Subcutaneous adipose tissue (tissue), 4 donors: ENCODE measurements around the gene TNNT3. TPM values are rescaled to one million over a fixed set of nuclear protein-coding genes. Genes with fewer than 3 reads are reported as not detected.

ENCODE experiments used
- total RNA-seq, 4 donors: library from RNA; depleted of rRNA; stranded (reverse); fragments of >200 nt; gene quantifications; one replicate each; pipeline ENCODE4 v1.1.0, GENCODE V29; 2016
- TF ChIP-seq, protein P1 (sequence below): fragments of 450-650 bp; IDR thresholded peaks from one replicate; pipeline ENCODE4 v1.5.1; 2016; ENCODE audit warnings: low read depth, mild to moderate bottlenecking, control low read depth, antibody characterized with exemption, moderate library complexity

Gene TNNT3
- total RNA-seq, 4 donors from 2014 or later: 7.7 to 29.0 (median 10.2) TPM

- TF ChIP-seq, protein P1, sequence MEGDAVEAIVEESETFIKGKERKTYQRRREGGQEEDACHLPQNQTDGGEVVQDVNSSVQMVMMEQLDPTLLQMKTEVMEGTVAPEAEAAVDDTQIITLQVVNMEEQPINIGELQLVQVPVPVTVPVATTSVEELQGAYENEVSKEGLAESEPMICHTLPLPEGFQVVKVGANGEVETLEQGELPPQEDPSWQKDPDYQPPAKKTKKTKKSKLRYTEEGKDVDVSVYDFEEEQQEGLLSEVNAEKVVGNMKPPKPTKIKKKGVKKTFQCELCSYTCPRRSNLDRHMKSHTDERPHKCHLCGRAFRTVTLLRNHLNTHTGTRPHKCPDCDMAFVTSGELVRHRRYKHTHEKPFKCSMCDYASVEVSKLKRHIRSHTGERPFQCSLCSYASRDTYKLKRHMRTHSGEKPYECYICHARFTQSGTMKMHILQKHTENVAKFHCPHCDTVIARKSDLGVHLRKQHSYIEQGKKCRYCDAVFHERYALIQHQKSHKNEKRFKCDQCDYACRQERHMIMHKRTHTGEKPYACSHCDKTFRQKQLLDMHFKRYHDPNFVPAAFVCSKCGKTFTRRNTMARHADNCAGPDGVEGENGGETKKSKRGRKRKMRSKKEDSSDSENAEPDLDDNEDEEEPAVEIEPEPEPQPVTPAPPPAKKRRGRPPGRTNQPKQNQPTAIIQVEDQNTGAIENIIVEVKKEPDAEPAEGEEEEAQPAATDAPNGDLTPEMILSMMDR: no peak
These were observed 38.6 kb upstream of the TNNT3 start for GRCh38 chr11:1880746-1881441.

DNA sequence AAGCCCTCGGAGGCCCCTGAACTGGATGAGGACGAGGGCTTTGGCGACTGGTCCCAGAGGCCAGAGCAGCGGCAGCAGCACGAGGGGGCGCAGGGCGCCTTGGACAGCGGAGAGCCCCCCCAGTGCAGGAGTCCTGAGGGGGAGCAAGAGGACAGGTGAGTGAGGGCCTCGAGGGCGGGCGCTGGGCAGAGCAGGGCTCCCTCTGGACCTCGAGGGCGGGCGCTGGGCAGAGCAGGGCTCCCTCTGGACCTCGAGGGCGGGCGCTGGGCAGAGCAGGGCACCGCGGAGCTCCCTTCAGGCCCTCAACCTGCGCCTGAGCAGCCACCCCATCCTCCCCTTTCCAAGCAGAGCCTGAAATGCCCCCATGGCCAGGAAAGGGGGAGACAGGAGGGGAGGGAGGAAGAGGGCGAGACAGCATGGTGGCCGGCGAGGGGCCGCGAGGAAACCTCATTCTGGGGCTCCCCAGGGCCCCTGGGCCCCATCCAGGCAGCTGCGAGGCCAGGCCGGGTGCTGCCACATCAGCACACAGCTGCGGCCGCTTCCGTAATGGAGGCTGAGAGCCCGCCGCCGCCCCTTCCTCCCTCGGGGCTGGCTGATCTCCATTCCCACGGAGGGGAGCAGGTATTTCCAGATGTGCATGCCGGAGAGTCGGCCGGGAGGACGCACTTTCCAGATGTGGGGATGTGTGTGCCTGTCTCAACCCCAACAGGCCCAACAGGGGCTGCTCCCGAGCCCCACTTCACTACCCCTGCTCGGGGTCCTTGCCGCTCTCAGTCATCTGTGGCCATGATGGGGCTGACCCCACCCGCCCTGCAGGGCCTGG is 37.9 kb upstream of the TNNT3 start:
- TF ChIP-seq, protein P1: no peak

DNA sequence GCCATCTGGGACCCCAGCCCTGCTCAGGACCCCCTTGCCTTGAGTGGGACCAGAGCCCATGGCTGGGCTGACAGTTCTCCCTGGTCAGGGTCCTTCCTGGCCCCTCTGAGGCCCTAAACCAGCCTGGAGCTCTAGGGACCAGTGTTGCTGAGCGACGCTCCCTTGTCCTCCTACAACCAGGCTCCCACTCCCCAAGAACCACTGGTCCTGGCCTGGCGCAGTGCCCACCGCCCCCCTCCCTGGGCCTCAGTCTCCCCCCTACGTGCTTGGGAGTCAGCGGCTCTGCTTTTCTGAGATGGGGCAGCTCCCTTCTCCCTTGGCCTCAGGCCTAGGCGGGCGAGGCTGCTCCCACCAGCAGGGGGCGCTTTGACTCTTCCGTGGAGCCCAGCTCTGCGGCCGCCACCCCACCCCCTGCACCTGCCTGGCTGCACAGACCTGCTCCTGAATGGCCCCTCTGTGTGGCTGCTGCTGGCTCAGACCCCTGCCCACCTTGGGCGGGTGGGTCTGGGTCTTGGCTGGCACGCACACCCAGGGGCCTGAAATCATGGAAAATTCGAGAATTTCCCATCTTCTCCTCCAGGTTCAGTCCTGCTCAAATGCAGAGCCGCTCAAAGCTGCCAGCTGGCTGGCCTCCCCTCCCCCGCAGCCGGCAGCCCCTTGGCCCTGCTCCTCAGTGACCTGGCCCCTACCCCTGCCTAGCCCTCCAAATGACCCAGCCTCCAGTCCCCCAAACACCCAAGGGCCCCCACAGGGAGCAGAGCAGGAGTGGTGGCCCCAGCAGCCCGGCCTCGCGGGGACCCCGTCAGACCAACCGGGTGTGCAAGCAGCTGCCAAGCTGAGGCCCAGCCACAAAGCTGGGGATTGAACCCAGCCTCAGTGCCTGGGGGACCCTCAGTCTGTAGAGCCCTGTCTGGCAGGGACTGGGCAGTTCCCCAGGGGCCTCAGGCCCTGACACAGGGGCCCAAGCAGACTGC is 37.0 kb upstream of the TNNT3 start:
- TF ChIP-seq, protein P1: no peak

GRCh38 chr11:1883346-1884302 is 35.9 kb upstream of the TNNT3 start:
- TF ChIP-seq, protein P1: no peak

- TF ChIP-seq, protein P1: no peak
These were observed 35.2 kb upstream of the TNNT3 start for GRCh38 chr11:1884303-1884700.
